ENCODE data around the gene MAVS. TPM values are rescaled to one million over a fixed set of nuclear protein-coding genes. Genes with fewer than 3 reads are reported as not detected.

The MAVS gene
- total and polyA plus RNA-seq, 2 donors (not counting 3 experiments of a cell fraction or from before 2014, with no cell fraction given): 18.8 to 40.7 TPM

DNA sequence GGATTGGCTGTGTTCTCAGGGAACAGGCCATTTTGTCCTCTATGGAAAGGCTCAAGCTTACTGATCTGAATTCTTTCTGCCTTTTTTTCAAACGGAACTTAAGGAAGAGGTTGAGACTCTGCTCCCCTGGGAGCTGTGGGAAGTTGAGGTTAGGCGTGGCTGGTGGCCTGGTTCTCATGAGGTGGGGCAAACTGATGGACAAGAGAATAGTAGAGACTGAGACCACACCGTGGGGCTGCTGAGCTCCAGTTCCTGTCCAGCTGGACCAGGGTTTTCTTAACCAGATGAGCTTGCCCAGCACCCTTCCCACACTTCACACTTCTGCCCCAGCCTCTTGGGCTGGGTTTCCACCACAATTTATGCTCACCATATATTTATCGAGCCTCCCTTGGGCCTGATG lies 20.2 kb upstream of the MAVS start:
- Histone ChIP-seq H4K20me1 (replicated peaks; ENCODE audit: control insufficient read depth, extremely low read depth, insufficient read depth, low read length) (no peaks in the 10 kb centered on the region), H3K27me3 (ENCODE audit: control insufficient read depth in 2 of 2, insufficient read depth in 2 of 2, low read length in 2 of 2) (no peaks in the 10 kb centered on the region), H3K4me2 (ENCODE audit: insufficient read depth, low read length) (no peak overlapping the region), H3K27ac (ENCODE audit: insufficient read depth, low read depth, low read length) (no peak overlapping the region), H3K36me3 (ENCODE audit: control insufficient read depth in 2 of 2, extremely low read depth in 1 of 2, insufficient read depth in 2 of 2, low read length in 2 of 2) (peaks cover 2 to 19% of the 10 kb centered on the region in 2 experiments), H3K9me1 (replicated peaks; ENCODE audit: control insufficient read depth, extremely low read depth, insufficient read depth, low read length) (no peaks in the 10 kb centered on the region), H3K4me1 (ENCODE audit: control insufficient read depth, extremely low read depth, insufficient read depth, low read length) (peaks cover 2% of the 10 kb centered on the region), H2AFZ (ENCODE audit: low read depth, low read length) (no peak overlapping the region), H3K4me3 (replicated peaks in 1 of 3; ENCODE audit: insufficient read depth in 1 of 3, low read depth in 1 of 3, low read length in 3 of 3) (no peak overlapping the region), H3K79me2 (ENCODE audit: control insufficient read depth, insufficient read depth, low read length) (peaks cover 2% of the 10 kb centered on the region), H3K9me3 (replicated peaks; ENCODE audit: control insufficient read depth, insufficient read depth, low read length) (no peaks in the 10 kb centered on the region), H3K9ac (replicated peaks; ENCODE audit: extremely low read depth, insufficient read depth, low read length) (no peak overlapping the region)
- BruUV-seq (replicated peaks): no TSS peak
- DNase-seq (ENCODE audit: low read depth, low spot score) (no peak), FAIRE-seq (no peak)
- TF ChIP-seq MYC (IDR thresholded peaks at IDR 0.05; ENCODE audit: low read depth, low read length) (no peak), GATA2 (IDR thresholded peaks at IDR 0.05; ENCODE audit: insufficient read depth, insufficient read length, low read depth, low read length) (no peak), POLR2AphosphoS5 (IDR thresholded peaks at IDR 0.05; ENCODE audit: insufficient read depth, low read depth, low read length) (no peak), JUN (IDR thresholded peaks at IDR 0.05; ENCODE audit: borderline replicate concordance, insufficient read depth, insufficient read length, low read depth) (no peak), POLR2A (IDR thresholded peaks at IDR 0.05; ENCODE audit: low read depth, low read length) (no peak), FOS (IDR thresholded peaks at IDR 0.05; ENCODE audit: borderline replicate concordance, insufficient read depth, low read length) (no peak), EZH2 (IDR thresholded peaks at IDR 0.05; ENCODE audit: borderline replicate concordance, low read depth, low read length, severe bottlenecking) (no peak)
- TF ChIP-seq, protein P1, sequence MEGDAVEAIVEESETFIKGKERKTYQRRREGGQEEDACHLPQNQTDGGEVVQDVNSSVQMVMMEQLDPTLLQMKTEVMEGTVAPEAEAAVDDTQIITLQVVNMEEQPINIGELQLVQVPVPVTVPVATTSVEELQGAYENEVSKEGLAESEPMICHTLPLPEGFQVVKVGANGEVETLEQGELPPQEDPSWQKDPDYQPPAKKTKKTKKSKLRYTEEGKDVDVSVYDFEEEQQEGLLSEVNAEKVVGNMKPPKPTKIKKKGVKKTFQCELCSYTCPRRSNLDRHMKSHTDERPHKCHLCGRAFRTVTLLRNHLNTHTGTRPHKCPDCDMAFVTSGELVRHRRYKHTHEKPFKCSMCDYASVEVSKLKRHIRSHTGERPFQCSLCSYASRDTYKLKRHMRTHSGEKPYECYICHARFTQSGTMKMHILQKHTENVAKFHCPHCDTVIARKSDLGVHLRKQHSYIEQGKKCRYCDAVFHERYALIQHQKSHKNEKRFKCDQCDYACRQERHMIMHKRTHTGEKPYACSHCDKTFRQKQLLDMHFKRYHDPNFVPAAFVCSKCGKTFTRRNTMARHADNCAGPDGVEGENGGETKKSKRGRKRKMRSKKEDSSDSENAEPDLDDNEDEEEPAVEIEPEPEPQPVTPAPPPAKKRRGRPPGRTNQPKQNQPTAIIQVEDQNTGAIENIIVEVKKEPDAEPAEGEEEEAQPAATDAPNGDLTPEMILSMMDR (IDR thresholded peaks at IDR 0.05; ENCODE audit: extremely low read depth in 1 of 2, insufficient read depth in 1 of 2, low read depth in 1 of 2, low read length in 2 of 2): no peak
- TF ChIP-seq, protein P2, sequence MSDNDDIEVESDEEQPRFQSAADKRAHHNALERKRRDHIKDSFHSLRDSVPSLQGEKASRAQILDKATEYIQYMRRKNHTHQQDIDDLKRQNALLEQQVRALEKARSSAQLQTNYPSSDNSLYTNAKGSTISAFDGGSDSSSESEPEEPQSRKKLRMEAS (IDR thresholded peaks at IDR 0.05; ENCODE audit: insufficient read depth, insufficient read length): no peak
- ChIA-PET CTCF (interaction anchor here (0.9 to 1.4 kb wide), 3 partner anchors 13 to 59 kb away, joined by 3 to 4 read pairs (median 3); partner anchors contain the start of gene ADISSP), POLR2A (no interaction called here)
- dilution Hi-C loops (cut with MboI; ENCODE audit: extremely low pct_ligation_motif_present, low sequenced_read_pairs) (no loop called here), intact Hi-C loops (cut with micrococcal nuclease) (no loop called here)
